IMR-90 (cell line): Measurements from ENCODE around the gene D2HGDH. TPM values are rescaled to one million over a fixed set of nuclear protein-coding genes. Genes with fewer than 3 reads are reported as not detected.

ENCODE experiments used
- NFE2L2 ChIP-seq: fragments of 150-350 bp; IDR thresholded peaks from 2 replicates; pipeline ENCODE4 v1.6.1; 2016; ENCODE audit warnings: low read depth, mild to moderate bottlenecking, low read length
- RAD21 ChIP-seq: IDR thresholded peaks from 2 replicates; pipeline ENCODE4 v1.6.1; 2012; ENCODE audit warnings: low read length, improper control_type of control experiment
- polyA plus RNA-seq, 3 experiments: library from polyadenylated mRNA; depleted of rRNA; stranded (reverse); fragments of >200 nt; gene quantifications; 2 replicates each; pipeline ENCODE4 v1.2.3, GENCODE V29; 2012; ENCODE audit warnings: low replicate concordance in 1 of 3
- total RNA-seq: library from RNA; depleted of rRNA; stranded (reverse); fragments of >200 nt; gene quantifications from 2 replicates; pipeline ENCODE4 v1.2.3, GENCODE V29; 2012
- TF ChIP-seq, protein P1 (sequence below): fragments of 150-350 bp; IDR thresholded peaks from 2 replicates; pipeline ENCODE4 v1.6.1; 2016; ENCODE audit warnings: low read depth, mild to moderate bottlenecking, low read length, moderate library complexity, borderline replicate concordance
- TF ChIP-seq, protein P2 (sequence below): fragments of 150-350 bp; IDR thresholded peaks from 2 replicates; pipeline ENCODE4 v1.6.1; 2017; ENCODE audit warnings: mild to moderate bottlenecking, antibody characterized with exemption, low read length, low read depth

The D2HGDH gene
- total and polyA plus RNA-seq, 2 of the 4 experiments (the other 2 are of a cell fraction), result 6.3 to 22.1 TPM

DNA sequence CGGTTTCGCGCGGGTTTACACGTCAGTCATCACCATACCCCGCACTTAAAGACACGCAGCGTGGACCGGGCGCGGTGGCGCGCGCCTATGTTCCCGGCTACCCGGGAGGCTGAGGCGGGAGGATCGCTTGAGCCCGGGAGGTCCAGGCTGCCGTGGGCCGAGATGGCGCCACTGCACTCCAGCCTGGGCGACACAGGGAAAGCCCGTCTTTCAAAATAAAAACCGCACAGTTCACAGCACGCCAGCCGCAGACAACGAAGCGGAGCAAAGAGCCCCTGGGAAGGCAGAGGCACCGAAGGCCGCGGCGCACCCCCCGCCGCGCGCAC lies 48.1 kb upstream of the D2HGDH start (continued):
- TF ChIP-seq, protein P1, sequence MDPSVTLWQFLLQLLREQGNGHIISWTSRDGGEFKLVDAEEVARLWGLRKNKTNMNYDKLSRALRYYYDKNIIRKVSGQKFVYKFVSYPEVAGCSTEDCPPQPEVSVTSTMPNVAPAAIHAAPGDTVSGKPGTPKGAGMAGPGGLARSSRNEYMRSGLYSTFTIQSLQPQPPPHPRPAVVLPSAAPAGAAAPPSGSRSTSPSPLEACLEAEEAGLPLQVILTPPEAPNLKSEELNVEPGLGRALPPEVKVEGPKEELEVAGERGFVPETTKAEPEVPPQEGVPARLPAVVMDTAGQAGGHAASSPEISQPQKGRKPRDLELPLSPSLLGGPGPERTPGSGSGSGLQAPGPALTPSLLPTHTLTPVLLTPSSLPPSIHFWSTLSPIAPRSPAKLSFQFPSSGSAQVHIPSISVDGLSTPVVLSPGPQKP, result no peak
- TF ChIP-seq NFE2L2 (no peak), RAD21 (no peak)
- TF ChIP-seq, protein P2, sequence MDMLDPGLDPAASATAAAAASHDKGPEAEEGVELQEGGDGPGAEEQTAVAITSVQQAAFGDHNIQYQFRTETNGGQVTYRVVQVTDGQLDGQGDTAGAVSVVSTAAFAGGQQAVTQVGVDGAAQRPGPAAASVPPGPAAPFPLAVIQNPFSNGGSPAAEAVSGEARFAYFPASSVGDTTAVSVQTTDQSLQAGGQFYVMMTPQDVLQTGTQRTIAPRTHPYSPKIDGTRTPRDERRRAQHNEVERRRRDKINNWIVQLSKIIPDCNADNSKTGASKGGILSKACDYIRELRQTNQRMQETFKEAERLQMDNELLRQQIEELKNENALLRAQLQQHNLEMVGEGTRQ, result no peak
